Measurements from ENCODE around the gene ANKMY1. TPM values are rescaled to one million over a fixed set of nuclear protein-coding genes. Genes with fewer than 3 reads are reported as not detected.

ANKMY1 gene
- total RNA-seq, 1 donor from 2014 or later, result 35.3 TPM

GRCh38 chr2:240594511-240595380 lies 37.0 kb upstream of the ANKMY1 start:
- intact Hi-C loops (cut with micrococcal nuclease), result no loop called here

- intact Hi-C loops (cut with micrococcal nuclease), result no loop called here
Measured at GRCh38 chr2:240593703-240594451, 36.1 kb upstream of the ANKMY1 start.

- intact Hi-C loops (cut with micrococcal nuclease), result no loop called here
Measured at GRCh38 chr2:240593026-240593702, 35.4 kb upstream of the ANKMY1 start.

- intact Hi-C loops (cut with micrococcal nuclease), result no loop called here
Measured at GRCh38 chr2:240591784-240592183, 34.0 kb upstream of the ANKMY1 start.

GRCh38 chr2:240591226-240591625 lies 33.4 kb upstream of the ANKMY1 start:
- intact Hi-C loops (cut with micrococcal nuclease), result no loop called here

GRCh38 chr2:240590681-240591111 lies 32.9 kb upstream of the ANKMY1 start:
- intact Hi-C loops (cut with micrococcal nuclease), result no loop called here

GRCh38 chr2:240589850-240590525 lies 32.2 kb upstream of the ANKMY1 start:
- intact Hi-C loops (cut with micrococcal nuclease), result loop anchor here (5.0 kb wide), 1 partner anchor 78 kb away; no protein-coding TSS in a partner anchor

GRCh38 chr2:240589375-240589774 lies 31.6 kb upstream of the ANKMY1 start:
- intact Hi-C loops (cut with micrococcal nuclease), result loop anchor here (5.0 kb wide), 1 partner anchor 77 kb away; no protein-coding TSS in a partner anchor

GRCh38 chr2:240588669-240589068 lies 30.9 kb upstream of the ANKMY1 start:
- intact Hi-C loops (cut with micrococcal nuclease), result loop anchor here (5.0 kb wide), 1 partner anchor 76 kb away; no protein-coding TSS in a partner anchor

- intact Hi-C loops (cut with micrococcal nuclease), result loop anchor here (5.0 kb wide), 1 partner anchor 76 kb away; no protein-coding TSS in a partner anchor
Measured at GRCh38 chr2:240588006-240588655, 30.3 kb upstream of the ANKMY1 start.

GRCh38 chr2:240586919-240587800 lies 29.4 kb upstream of the ANKMY1 start:
- intact Hi-C loops (cut with micrococcal nuclease), result loop anchor here (1.0 to 5.0 kb wide), 6 partner anchors 21 to 245 kb away; partner anchors contain the start of gene GPR35

GRCh38 chr2:240586198-240586918 lies 28.6 kb upstream of the ANKMY1 start, which contains the start of gene CAPN10:
Gene CAPN10 (plus strand): TSS chr2:240586734. CDS start chr2:240586912, 178 bp downstream.
- intact Hi-C loops (cut with micrococcal nuclease), result loop anchor here (1.0 to 5.0 kb wide), 6 partner anchors 20 to 246 kb away; partner anchors contain the start of gene GPR35

- intact Hi-C loops (cut with micrococcal nuclease), result loop anchor here (1.0 to 5.0 kb wide), 6 partner anchors 19 to 247 kb away; partner anchors contain the start of gene GPR35
Measured at GRCh38 chr2:240585681-240586197, 28.0 kb upstream of the ANKMY1 start.

GRCh38 chr2:240585101-240585500 lies 27.3 kb upstream of the ANKMY1 start:
- intact Hi-C loops (cut with micrococcal nuclease), result loop anchor here (5.0 kb wide), 1 partner anchor 73 kb away; no protein-coding TSS in a partner anchor

- intact Hi-C loops (cut with micrococcal nuclease), result loop anchor here (5.0 kb wide), 1 partner anchor 72 kb away; no protein-coding TSS in a partner anchor
Measured at GRCh38 chr2:240584486-240585031, 26.8 kb upstream of the ANKMY1 start.

GRCh38 chr2:240583774-240584173 lies 26.0 kb upstream of the ANKMY1 start:
- intact Hi-C loops (cut with micrococcal nuclease), result no loop called here

- intact Hi-C loops (cut with micrococcal nuclease), result no loop called here
Measured at GRCh38 chr2:240582781-240583180, 25.0 kb upstream of the ANKMY1 start.

- intact Hi-C loops (cut with micrococcal nuclease), result no loop called here
Measured at GRCh38 chr2:240581811-240582210, 24.0 kb upstream of the ANKMY1 start.

Data from T-helper 2 cell treated with Interferon-gamma antibody and Interleukin-4, amounts not matched to agents 100 ng/mL and 5 ng/mL, for 36 hours (primary cell).